Measurements from ENCODE around the gene TNFRSF25.

The TNFRSF25 gene

GRCh38 chr1:6466023-6466422 lies at the start of gene TNFRSF25:
Gene TNFRSF25 (minus strand): TSS chr1:6466173. CDS start chr1:6466107, 66 bp downstream.
- peak; percentile 71 to 75 for DNase-seq

GRCh38 chr1:6515771-6516170 lies 49.8 kb upstream of the TNFRSF25 start:
- no peak for DNase-seq

- DNase-seq = no peak
Measured at GRCh38 chr1:6513320-6513801, 47.4 kb upstream of the TNFRSF25 start.

- no peak for DNase-seq
Measured at GRCh38 chr1:6512908-6513280, 46.9 kb upstream of the TNFRSF25 start.

- no peak for DNase-seq
Measured at GRCh38 chr1:6512245-6512907, 46.4 kb upstream of the TNFRSF25 start.

GRCh38 chr1:6511561-6512244 lies 45.7 kb upstream of the TNFRSF25 start:
- no peak for DNase-seq

GRCh38 chr1:6511056-6511455 lies 45.1 kb upstream of the TNFRSF25 start:
- DNase-seq = no peak

GRCh38 chr1:6510493-6510892 lies 44.5 kb upstream of the TNFRSF25 start:
- DNase-seq = no peak

- no peak for DNase-seq
Measured at GRCh38 chr1:6509919-6510291, 43.9 kb upstream of the TNFRSF25 start.

- no peak for DNase-seq
Measured at GRCh38 chr1:6509220-6509918, 43.4 kb upstream of the TNFRSF25 start.

- DNase-seq = no peak
Measured at GRCh38 chr1:6508816-6509189, 42.8 kb upstream of the TNFRSF25 start.

GRCh38 chr1:6508154-6508815 lies 42.3 kb upstream of the TNFRSF25 start:
- DNase-seq = no peak

GRCh38 chr1:6507461-6507911 lies 41.5 kb upstream of the TNFRSF25 start:
- DNase-seq = no peak

- DNase-seq = no peak
Measured at GRCh38 chr1:6507037-6507428, 41.1 kb upstream of the TNFRSF25 start.

- no peak for DNase-seq
Measured at GRCh38 chr1:6506210-6507036, 40.5 kb upstream of the TNFRSF25 start.

- DNase-seq = no peak
Measured at GRCh38 chr1:6505367-6506209, 39.6 kb upstream of the TNFRSF25 start.

GRCh38 chr1:6504887-6505286 lies 38.9 kb upstream of the TNFRSF25 start:
- DNase-seq = no peak

- DNase-seq = no peak
Measured at GRCh38 chr1:6503884-6504602, 38.1 kb upstream of the TNFRSF25 start.

GRCh38 chr1:6502000-6502891 lies 36.3 kb upstream of the TNFRSF25 start:
- DNase-seq = no peak
